ENCODE data around the gene SCN8A.
"Not testable (repeated sequence)": the region's sequence is repeated elsewhere in the genome, so short reads cannot be mapped to it uniquely, and the experiment has no call there.

Gene SCN8A

DNA sequence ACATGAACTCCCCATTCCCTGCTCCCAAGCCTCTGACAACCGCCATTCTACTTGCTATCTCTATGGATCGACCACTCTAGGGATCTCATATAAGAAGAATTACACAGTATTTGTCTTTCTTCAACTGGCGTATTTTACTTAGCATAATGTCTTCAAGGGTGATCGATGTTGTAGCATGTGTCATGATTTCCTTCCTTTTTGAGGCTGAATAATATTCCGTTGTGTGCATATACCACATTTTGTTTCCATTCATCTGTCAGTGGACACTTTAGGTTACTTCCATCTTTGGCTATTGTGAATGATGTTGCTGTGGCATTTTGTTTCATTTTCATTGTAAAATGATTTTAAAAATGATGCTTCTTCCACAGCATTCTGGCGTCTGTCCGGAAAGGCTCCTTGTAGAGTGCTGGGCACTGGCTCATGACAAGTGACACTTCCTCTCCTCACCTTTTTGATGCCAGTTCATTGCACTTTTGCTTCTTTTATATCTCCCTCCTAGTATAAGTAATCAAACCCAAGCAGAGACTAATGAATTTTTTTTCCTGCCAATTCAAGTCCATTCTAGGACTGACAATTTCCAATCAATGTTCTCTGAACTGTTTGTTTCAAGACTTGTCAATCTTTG lies 39.3 kb downstream of the SCN8A start:
- FAIRE-seq (no peak), DNase-seq (ENCODE audit: insufficient read length) (no peak)
- TF ChIP-seq POLR2A (IDR thresholded peaks at IDR 0.05; ENCODE audit: low read depth, low read length): no peak

DNA sequence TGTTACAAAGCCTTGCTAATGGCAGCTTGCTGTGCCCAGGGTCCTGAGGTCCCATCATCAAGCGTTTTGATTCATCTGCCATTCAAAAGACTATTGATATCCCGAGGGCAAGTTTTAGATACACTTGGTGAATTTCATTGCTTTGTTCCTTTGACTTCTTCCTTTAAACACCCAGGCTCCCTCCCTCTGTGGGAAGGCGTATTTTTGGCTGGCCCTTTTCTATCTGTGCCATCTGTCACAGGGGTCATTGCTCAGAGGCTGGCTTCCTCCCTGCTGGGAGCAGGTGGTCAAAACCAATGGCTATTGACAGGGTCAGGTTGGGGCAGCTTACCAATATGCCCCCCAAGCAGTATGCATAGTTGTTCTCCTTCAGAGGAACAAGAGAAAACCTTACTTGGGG lies 40.0 kb downstream of the SCN8A start:
- FAIRE-seq (no peak), DNase-seq (ENCODE audit: insufficient read length) (no peak)
- TF ChIP-seq POLR2A (IDR thresholded peaks at IDR 0.05; ENCODE audit: low read depth, low read length): no peak
- TF ChIP-seq TAF1 (IDR thresholded peaks at IDR 0.05; ENCODE audit: borderline replicate concordance, low read depth, low read length): no peak
- TF ChIP-seq POLR2AphosphoS5 (IDR thresholded peaks at IDR 0.05; ENCODE audit: low read depth, low read length): no peak

GRCh38 chr12:51631591-51631990 lies 40.6 kb downstream of the SCN8A start:
- FAIRE-seq (no peak), DNase-seq (ENCODE audit: insufficient read length) (no peak)
- no peak for TF ChIP-seq POLR2AphosphoS5 (IDR thresholded peaks at IDR 0.05; ENCODE audit: low read depth, low read length)
- TF ChIP-seq TAF1 (IDR thresholded peaks at IDR 0.05; ENCODE audit: borderline replicate concordance, low read depth, low read length): no peak
- TF ChIP-seq POLR2A (IDR thresholded peaks at IDR 0.05; ENCODE audit: low read depth, low read length): no peak

- TF ChIP-seq POLR2A (IDR thresholded peaks at IDR 0.05; ENCODE audit: low read depth, low read length): no peak
- DNase-seq (ENCODE audit: insufficient read length): no peak
- FAIRE-seq: no peak
Observed at GRCh38 chr12:51632623-51633022, 41.6 kb downstream of the SCN8A start.

DNA sequence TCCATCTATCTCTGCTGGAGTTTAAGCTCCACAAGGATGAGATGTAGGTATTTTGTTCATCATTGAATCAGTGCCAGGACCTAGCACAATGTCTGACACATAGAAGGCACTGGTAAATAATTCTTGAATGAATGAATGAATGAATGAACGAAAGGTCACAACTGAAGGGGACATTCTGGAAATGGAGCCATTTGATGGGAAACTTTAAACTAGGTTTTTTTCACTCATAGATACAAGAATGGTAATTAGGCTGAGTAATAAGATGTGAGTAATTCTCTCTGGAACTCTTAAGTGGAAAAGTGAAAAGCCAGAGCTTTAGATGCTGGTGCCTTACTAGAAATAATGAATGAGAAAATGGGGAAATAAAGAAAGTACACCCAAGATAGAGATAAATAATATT lies 44.3 kb downstream of the SCN8A start:
- TF ChIP-seq POLR2A (IDR thresholded peaks at IDR 0.05; ENCODE audit: low read depth, low read length): no peak
- DNase-seq (ENCODE audit: insufficient read length): no peak
- no peak for FAIRE-seq

- FAIRE-seq (no peak), DNase-seq (ENCODE audit: insufficient read length) (no peak)
- TF ChIP-seq POLR2A (IDR thresholded peaks at IDR 0.05; ENCODE audit: low read depth, low read length) (no peak), POLR2AphosphoS5 (IDR thresholded peaks at IDR 0.05; ENCODE audit: low read depth, low read length) (no peak), TAF1 (IDR thresholded peaks at IDR 0.05; ENCODE audit: borderline replicate concordance, low read depth, low read length) (no peak)
Observed at GRCh38 chr12:51636581-51636980, 45.5 kb downstream of the SCN8A start.

- FAIRE-seq (no peak), DNase-seq (ENCODE audit: insufficient read length) (no peak)
- TF ChIP-seq POLR2AphosphoS5 (IDR thresholded peaks at IDR 0.05; ENCODE audit: low read depth, low read length) (no peak), TAF1 (IDR thresholded peaks at IDR 0.05; ENCODE audit: borderline replicate concordance, low read depth, low read length) (no peak), POLR2A (IDR thresholded peaks at IDR 0.05; ENCODE audit: low read depth, low read length) (no peak)
Observed at GRCh38 chr12:51636986-51637385, 46.0 kb downstream of the SCN8A start.

DNA sequence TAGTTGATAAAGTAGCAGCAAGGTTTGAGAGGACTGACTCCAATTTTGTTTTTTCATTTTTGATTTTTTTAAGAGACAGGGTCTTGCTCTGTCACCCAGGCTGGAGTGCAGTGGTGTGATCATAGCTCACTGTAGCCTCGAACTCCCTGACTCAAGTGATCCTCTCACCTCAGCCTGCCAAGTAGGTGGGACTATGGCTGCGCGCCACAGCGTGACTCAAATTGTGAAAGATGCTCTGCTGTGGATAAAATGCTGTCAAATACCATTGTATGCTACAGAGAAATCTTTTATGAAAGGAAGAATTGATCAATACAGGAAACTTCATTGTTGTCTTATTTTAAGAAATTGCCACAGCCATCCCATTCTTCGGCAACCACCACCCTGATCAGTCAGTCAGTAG lies 48.3 kb downstream of the SCN8A start:
- FAIRE-seq (no peak), DNase-seq (ENCODE audit: insufficient read length) (no peak)
- no peak for TF ChIP-seq TAF1 (IDR thresholded peaks at IDR 0.05; ENCODE audit: borderline replicate concordance, low read depth, low read length)
- TF ChIP-seq POLR2AphosphoS5 (IDR thresholded peaks at IDR 0.05; ENCODE audit: low read depth, low read length): no peak
- TF ChIP-seq POLR2A (IDR thresholded peaks at IDR 0.05; ENCODE audit: low read depth, low read length): no peak

- TF ChIP-seq POLR2AphosphoS5 (IDR thresholded peaks at IDR 0.05; ENCODE audit: low read depth, low read length) (no peak), POLR2A (IDR thresholded peaks at IDR 0.05; ENCODE audit: low read depth, low read length) (no peak), TAF1 (IDR thresholded peaks at IDR 0.05; ENCODE audit: borderline replicate concordance, low read depth, low read length) (no peak)
- FAIRE-seq: no peak
- DNase-seq (ENCODE audit: insufficient read length): no peak
Observed at GRCh38 chr12:51642286-51642685, 51.3 kb downstream of the SCN8A start.

DNA sequence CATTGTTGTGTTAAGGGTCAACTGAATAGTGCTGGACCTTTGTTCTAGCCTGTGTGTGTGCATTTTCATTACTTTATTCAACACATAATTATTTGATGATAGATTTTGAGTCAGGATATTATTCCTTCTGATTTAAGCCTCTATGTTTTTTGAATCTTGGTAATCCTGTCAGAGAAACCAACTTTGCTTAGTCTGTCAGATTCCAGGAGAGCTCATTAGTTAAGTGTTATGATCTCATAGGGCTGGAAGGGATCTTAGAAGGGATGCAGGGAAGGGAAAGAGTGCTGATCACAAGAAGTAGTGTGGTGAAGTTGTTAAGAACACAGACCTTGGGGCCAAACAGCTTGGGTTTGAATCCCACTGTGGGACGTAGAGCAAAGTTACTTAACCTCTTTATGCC lies 52.9 kb downstream of the SCN8A start:
- no peak for DNase-seq (ENCODE audit: insufficient read length)
- TF ChIP-seq POLR2AphosphoS5 (IDR thresholded peaks at IDR 0.05; ENCODE audit: low read depth, low read length) (no peak), POLR2A (IDR thresholded peaks at IDR 0.05; ENCODE audit: low read depth, low read length) (no peak), TAF1 (IDR thresholded peaks at IDR 0.05; ENCODE audit: borderline replicate concordance, low read depth, low read length) (no peak)
- no peak for FAIRE-seq

DNA sequence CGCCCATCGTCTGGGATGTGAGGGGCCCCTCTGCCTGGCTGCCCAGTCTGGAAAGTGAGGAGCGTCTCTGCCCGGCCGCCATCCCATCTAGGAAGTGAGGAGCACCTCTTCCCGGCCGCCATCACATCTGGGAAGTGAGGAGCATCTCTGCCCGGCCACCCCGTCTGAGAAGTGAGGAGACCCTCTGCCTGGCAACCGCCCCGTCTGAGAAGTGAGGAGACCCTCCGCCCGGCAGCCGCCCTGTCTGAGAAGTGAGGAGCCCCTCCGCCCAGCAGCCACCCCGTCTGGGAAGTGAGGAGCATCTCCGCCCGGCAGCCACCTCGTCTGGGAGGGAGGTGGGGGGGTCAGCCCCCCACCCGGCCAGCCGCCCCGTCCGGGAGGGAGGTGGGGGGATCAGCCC lies 53.7 kb downstream of the SCN8A start:
- FAIRE-seq; DNase-seq (ENCODE audit: insufficient read length): not testable (repeated sequence)

DNA sequence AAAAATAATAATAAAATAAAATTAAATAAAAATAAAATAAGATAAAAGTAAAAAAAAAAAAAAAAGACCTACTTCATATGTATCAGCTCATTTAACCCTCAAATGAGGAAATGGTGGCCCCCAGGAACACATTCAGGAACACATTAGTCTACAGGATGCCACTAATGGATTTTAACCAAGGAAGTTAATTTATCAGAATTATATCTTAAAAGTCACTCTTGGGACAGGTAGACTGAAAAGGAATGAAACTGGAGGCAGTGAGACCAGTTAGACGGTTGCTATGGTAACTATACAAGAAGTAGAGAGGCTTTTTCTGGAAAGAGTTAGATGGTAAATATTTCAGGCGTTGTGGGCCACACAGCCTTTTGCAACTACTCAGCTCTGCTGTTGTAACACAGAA lies 54.9 kb downstream of the SCN8A start:
- DNase-seq (ENCODE audit: insufficient read length): no peak
- no peak for FAIRE-seq
- TF ChIP-seq POLR2AphosphoS5 (IDR thresholded peaks at IDR 0.05; ENCODE audit: low read depth, low read length) (no peak), POLR2A (IDR thresholded peaks at IDR 0.05; ENCODE audit: low read depth, low read length) (no peak), TAF1 (IDR thresholded peaks at IDR 0.05; ENCODE audit: borderline replicate concordance, low read depth, low read length) (no peak)

GRCh38 chr12:51647647-51648046 lies 56.6 kb downstream of the SCN8A start:
- no peak for TF ChIP-seq POLR2AphosphoS5 (IDR thresholded peaks at IDR 0.05; ENCODE audit: low read depth, low read length)
- FAIRE-seq: no peak
- DNase-seq (ENCODE audit: insufficient read length): no peak
